T1000 (cell line): ENCODE results near the gene LEMD2.
A peak's percentile ranks its signal among the peaks of the same experiment; 100 is the strongest.

Experiments
- DNase-seq: peaks from one replicate; lab custom pipeline; 2025; ENCODE audit warnings: mixed read lengths; lab: John Stamatoyannopoulos, UW

The LEMD2 gene

DNA sequence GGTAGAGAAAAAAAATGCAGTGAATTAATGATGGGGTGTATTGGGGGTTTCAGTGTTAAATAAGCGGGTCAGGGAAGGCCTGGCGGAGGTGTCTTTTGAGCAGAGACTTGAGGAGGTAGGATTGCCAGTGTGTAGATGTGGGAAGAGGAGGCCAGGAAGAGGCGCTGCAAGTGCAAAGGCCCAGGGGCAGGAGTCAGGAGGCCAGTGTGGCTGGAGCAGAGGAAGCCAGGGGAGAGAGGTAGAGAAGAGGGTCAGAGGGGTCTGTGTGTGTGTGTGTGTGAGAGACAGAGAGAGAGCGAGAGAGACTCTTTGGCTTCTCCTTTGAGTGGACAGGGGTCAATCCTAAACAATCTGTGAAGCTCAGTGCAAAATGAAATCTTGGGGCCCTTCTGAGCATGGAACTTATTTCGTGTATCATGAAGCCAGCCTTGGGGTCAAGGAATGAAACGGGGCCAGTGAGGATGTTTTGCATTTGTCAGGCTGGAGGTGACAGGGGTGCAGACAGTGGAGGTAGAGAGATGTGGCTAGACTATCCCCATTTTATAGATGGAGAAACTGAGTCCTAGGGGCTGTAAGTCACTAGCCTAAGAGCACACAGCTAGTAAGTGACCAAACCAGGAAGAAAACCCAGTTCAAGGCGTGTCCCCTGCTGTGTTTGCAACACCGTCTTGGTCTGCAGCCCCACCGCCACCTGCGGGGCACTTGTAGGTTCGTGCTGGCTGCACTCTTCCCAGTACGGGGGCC, 32.5 kb downstream of the LEMD2 start:
- DNase-seq: no peak

DNA sequence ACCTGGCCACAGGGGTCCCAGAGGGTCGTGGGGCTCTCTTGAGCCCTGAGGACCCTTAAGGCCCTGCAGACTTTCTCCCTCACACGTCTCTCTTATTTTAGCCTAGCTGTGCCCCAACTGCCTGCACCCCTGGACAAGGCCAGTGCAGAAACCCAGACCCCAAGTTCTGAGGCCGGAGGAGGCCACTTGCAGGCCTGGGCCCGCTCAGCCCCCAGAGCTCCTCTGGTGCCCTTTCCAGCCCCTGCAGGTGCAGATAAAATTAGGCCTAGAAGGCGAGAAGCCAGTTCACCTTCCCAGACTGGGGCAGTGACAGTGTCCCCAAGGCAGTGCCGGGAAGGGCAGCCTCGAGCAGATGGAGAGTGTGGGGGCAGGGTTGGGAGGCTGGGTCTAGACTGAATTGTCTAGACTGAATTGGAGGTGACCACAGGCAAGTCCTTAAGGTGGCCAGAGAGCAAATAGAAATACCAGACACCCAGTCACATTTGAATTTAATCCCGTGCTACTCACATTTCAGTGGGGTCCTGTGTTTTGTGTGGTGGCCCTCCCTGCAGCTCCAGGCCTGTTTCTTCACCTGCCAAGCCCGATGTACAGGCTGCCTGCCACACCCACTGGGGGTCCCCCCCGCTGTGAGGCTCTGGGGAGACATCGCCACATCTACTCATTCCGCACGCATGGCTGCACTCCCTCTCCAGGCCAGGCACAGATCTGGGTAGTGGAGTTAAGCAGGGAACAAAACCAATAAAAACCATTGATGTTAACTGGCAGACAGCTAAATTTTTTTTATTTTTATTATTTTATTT, 33.7 kb downstream of the LEMD2 start:
- DNase-seq: no peak

DNA sequence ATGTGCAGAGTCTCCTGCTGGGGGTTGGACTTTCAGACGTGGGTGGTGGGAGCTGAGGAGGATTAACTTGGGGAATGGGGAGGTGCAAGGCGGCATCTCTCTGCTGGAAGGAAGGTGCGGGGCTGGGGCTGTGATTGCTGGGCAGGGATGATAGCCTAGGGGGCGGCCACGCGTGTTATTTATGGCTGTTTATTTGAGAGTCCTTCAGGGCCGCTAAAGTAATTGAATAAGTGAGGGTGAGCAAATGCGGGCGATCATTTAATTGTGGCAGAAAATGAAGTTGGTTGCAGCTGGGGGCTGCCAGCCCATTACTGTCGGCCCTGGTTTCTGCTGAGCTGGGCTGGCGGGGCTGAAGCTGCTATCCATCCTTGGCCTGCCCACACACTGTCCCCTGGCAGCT, 34.7 kb downstream of the LEMD2 start:
- DNase-seq: no peak

DNA sequence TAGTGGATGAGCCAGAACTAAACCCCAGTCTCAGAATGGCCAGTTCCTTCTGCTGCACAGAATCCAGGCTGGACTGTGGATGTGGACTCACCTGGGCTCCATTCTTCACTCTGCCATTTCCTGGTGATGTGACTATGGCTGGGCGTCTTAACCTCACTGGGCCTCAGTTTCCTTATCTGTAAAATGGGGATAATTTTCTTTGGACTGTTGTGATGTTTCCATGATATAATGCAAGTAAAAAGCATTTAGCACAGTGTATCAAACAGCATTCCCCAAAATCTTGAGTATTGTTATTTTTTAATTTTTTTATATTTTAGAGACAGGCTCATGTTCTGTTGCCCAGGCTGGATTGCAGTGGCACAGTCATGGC, 36.3 kb downstream of the LEMD2 start:
- DNase-seq: no peak

DNA sequence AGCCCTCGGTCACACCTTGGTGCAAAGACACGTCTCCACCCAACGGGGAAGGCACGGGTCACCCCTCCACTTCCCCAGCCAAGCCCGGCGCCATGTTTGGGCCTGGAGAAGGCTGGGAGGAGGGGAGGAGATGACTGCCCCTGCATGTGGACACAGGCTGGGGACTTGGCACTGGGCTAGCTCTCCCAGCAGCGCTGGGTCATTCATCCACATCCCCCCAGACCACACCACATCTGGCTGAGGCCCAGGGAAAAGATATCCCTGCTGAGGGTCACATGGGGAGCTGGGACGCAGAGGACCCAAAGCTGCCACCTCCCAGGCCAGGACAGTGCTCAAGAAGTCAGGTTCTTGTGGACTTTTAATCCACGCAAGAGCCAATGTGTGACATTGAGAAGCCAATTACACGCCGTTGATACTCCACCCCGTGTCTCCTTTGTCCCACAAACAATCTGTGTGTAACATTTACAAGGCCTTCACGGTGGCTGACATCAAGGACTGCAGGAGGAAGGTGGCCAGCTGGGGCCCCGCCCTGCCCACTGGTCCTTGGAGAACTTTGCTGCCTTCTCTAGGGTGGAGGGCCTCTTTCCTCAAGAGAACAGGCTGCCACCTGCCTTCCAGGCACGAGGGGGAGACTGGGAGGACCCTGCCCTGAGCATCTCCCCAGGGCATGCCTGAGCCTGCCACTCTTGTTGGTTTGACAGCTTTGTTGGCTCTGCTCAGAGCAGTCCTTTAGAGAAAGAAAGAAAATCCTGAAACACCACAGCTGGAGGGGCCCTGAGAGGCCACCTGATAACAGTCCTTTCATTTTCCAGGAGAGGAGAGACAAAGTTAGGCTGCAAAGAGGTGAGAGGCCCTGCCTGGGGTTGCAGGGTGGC, 36.9 kb downstream of the LEMD2 start:
- DNase-seq: no peak

DNA sequence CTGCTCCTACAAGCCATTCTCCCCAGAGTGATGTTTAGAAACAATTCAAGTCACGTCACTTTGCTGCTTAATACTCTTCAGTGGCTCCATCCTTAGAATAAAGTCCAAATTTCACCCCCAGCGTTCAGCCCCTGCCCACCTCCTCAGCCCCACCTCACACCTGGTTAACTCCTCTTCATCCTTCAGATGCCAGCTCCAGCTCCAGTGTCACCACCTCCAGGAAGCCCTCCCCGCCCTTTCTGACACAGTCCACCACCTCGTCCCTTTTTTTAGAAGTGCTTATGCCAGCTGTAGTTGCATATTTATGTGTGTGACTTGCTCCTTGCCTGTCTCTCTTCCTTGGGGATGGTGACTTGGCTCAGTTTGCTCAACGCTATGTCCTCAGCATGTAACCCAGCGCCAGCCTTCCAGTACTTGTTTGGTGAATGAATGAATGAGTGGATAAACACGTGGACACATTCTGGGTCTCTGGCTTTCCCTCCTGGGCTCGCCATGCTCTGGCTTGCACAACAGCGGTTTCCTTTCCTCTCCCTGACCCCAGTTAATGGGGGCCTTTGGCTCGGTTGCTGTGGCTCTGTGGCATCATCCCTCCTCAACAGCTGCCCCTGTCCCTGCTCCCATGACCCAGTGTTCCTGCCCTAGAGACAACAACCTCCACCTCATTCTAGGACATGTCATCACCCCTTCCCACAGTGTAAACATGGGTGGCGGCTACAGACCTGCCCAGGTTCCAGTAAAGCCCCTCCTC, 38.5 kb downstream of the LEMD2 start:
- no peak for DNase-seq

DNA sequence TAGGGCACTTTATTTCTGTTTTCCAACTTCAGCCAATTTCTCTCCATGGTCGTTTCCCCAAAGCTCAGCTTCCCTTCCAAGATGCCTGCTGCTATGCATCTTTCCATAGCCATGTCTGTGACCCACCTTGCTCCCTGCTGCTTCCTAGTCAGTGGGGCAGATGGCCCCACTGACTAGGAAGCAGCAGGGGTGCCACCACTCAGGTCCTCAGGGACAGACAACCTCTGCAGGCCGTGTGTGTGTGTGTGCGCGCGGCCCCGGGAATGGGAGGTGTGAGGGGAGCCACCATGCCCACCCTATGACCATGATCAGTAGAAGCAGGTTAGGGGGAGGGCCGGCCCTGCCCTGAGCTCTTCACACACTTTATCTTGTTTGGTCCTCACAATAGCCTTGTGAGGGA, 39.5 kb downstream of the LEMD2 start:
- no peak for DNase-seq

DNA sequence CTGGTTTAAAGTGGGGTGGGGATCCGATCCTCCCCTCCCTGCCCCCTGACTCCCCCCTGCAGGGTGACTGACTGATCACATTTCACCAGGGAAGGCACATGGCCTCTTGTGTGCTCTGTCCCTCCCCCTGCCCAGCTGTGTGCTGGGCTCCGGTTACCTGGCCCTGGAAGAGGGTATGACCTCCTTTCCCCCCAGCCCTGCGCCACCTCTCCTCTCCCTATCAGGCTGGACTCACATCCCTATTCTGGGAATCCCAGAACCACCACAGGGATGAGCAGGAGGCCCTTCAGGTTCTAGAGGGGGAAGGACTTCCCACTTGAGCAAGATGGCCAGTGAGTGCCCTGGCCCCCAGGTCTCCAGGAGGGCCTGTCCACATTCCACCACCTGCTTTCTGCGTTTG, 40.1 kb downstream of the LEMD2 start:
- DNase-seq: no peak

DNA sequence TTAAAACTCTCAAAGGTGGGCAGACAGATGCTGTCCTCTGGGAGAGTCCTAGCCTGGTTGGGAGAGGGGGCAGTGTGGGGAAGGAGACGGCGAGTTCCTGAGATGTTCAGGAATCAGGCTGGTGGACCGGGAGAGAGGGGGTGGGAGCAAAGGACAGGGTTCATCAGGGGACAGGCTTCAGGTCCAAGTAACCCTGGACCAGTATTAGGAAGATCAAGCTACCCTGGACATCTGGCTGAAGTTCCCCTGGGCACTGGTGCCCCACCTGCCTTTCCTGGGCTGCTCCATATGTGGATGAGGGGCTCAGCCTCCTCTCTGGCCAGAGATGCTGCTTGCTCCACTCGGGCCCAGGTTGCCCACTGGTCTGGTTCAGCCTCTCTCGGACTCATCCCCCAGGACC, 41.1 kb downstream of the LEMD2 start:
- DNase-seq: no peak

DNA sequence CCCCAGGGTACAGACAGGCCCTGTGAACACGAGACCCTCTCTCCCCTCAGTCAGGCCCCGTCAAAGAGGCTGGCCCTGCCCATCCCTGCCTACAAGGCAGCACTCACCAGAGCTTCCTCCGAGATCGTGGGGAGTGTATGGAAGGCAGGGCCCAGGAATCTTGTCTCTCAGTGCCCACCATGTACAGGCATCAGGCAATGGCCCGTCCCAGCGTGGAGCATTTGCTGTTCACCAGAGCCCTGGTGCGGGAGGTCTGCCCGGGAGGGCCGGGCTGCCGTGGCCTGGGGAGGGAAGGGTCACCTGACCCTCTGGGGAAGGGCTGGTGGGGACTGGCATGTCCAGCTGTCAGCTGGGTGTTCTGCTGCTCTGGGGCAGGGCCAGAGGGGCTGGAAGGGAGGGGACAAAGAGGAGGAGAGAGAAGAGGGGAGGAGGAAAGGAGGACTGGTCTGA, 42.3 kb downstream of the LEMD2 start, which contains the start of gene IP6K3:
Gene IP6K3 (minus strand): TSS at position 255 of the 450 bp plus-strand sequence. CDS start 11,429 bp downstream, outside the sequence.
- no peak for DNase-seq

DNA sequence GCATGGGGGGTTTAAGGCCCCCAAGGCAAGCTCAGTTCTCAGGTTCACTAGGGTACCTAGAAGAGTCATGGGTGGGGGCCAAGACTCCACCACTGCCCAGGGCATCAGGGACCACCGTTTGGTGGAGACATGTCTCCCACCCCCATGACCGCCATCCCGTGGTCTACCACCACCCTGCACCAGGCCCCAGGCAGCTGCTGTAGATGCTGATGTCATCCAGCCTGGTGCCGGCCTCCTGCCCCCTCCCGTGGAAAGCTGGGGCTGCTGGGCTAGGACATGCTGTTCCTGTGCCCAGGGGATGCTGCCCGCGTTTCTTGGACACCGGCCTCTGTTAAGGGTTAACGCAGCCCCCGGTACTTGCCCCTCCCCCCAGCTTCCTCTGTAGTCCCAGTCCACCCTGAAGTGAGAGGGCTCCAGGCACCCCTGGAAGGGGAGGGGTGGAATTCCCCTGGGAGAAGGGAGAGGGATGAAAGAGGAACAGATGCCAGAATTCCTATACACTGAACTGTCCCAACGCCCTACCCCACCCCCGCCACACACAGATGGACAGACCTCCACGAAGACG, 42.8 kb downstream of the LEMD2 start:
- peak; percentile 37 for DNase-seq

DNA sequence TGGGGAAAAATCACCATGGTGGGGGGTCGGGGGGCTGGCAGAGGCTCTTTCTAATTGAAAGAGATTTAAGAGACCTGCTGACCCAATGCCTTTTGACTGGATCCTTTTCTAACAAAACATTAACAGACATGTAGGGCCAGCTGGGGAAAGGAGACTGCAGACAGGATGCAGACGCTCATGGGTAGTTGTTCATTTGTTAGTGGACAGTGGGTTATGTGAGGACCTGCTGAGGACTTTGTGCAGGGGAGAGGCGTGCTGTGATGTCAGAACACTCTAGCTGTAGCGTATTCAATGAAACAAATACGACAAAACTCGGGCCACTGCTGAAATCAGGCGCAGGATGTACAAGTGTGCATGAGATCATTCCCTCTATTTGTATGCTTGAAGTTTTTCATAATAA, 43.4 kb downstream of the LEMD2 start:
- DNase-seq: no peak

DNA sequence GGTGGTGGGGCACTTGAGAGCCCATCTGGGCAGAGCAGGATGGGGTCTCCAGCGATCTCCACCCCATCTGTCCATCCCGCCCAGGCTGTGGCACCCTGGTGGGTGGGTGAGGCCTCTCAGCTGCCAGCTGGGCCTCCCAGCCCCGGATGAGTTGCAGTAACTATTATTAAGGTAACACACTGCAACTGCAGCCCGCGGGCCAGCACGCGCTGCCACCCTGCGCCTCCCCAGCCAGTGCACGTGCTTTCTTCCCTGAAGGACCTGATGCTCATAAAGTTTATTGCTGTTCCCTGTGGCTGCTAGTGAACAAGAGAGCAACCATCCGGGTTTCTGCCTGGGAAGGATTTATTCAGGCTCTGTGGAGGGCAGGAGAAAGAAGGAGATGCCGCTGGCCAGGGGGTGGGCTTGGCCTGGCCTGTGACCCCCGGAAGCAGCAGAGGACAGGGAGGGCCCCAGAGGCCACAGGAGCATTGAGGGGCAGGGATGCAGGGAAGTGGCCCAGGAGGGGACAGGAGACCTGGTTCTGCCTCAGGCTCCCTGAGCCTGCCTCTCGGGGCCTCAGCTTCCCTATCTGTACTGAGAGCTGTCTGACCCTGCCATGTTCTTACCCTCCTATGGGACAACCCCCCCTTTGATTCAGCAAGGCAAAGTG, 43.9 kb downstream of the LEMD2 start:
- DNase-seq: no peak

DNA sequence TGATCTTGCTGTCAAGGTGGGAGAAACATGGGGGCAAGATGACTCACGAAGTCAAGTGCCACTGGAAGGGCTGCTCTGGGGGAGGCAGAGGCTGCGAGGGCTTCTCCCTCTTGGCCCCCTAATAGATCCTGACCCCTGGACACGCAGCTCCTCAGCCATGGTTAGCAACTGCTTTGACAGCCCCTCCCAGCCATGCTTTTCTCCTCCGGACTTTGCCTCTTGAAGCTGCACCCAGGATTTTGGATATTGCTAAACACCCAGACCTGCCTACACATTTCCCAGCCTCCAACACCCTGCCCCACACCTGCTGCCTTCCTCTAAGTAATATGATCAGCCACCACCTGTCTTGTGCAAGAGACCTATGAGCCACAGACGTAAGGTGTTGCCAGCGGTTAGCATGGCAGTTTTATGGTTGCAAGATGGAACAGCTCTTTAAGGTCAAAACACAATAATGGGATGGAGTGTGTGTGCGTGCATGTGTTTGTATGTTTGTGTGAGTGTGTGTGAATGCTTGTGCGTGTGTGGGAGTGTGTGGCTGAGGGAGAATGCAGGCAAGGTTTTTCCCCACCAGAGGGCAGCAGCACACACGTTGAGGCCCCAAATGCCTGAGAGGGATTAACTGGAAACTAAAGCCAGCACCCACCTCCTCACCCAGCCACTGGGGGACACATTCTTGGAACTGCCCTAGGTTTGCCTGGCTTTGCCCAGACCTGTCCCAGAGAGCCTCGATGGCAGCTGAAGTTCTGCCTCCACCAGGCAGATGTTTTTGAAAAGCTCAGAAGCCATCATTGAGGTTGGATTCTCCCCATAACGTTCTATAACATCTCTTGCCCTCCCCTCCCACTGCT, 44.7 kb downstream of the LEMD2 start:
- peak; percentile 57 for DNase-seq

DNA sequence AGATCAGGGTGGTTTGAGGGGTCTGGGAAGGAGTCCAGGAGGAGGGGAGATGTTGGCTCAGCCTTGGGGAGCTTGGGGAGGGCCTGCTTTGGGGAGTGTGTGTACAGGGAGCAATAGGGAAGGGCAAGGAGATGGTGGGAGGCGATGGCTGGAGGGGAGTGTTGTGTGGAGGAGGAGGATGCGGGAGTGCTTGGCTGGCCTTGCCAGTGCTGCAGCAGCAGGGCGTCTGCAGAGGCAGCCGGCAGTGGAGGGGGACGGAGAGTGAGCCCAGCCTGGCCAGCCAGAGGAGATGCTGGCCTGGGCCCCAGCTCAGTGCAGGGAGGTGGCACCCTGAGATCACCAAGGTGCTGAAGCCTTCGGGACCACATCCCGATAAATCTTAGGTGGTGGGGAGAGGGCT, 46.1 kb downstream of the LEMD2 start:
- DNase-seq: no peak

DNA sequence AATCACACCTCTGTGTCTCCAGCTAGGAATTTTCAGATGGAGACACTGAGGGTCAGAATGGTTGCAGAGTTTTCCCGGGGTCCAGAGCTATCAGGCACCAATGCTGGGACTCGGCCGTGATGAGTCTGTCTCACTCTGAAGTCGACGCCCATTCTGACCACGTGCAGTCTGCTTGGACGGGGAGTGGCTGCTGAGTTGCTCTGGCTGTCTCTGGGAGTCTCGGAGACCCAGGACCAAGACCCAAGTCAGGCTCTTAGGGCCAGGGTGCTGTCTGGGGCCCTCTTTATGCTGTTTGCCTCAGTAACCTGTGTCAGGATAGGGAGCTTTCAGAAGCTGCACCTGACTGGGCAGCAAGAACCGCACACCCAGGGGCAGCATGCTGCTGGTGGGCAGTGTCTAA, 46.8 kb downstream of the LEMD2 start:
- no peak for DNase-seq

DNA sequence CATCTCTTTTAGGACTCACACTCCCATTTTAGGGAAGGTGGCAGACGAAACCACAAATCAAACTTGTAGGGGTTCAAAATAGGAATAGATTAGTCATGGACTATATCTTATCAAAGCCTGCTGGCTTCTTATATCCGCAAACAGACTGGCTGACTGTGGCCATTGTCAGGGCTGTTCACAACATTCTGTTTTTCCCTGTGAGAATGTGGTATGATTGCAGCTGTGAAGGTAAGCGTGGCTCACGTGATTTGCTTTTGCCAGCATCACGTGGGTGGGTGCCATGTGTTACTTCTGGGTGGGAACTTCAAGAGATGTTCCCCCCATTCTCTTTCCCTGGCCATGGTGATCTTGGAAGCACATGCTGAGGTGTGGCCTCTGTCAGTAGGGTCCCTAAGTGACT, 48.1 kb downstream of the LEMD2 start:
- DNase-seq: no peak

DNA sequence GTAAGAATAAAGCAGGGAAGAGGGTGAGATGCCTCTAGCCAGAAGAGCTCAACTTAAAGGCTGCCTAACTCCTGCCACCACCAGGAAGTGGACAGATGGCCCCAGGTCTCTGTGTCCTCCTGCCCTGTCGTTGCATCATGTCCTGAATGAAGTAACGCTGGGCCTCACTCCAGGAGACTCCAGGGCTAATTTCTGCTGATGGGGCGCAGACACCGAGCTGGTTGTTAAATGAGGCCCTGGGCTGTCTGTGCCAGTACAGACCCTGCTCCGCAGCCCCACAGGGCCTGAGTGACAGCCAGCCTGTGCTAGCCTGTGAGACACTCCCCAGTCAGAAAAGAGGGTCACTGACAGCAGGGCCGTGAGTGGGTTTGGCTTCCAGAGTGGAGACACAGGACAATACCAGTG, 48.7 kb downstream of the LEMD2 start:
- DNase-seq: no peak

DNA sequence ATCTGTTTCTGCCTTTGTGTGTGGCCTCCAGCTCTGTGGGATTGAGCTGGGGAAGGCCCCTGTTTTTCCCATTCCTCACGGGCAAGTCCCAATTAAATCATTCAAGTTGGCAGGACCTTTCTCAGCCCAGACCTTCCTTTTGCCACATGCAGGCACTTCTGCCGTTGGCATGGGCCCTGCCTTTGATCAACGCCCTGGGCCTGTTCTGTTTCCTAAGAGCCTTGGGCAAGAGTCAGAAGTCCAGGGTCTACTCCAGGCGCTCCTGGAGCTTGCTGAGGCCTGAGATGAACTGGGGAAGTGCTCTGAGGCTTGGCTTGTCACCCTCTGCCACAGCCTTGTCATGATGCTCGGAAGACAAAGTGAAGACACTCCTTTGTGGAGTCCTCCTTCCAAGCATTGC, 49.4 kb downstream of the LEMD2 start:
- DNase-seq: no peak

DNA sequence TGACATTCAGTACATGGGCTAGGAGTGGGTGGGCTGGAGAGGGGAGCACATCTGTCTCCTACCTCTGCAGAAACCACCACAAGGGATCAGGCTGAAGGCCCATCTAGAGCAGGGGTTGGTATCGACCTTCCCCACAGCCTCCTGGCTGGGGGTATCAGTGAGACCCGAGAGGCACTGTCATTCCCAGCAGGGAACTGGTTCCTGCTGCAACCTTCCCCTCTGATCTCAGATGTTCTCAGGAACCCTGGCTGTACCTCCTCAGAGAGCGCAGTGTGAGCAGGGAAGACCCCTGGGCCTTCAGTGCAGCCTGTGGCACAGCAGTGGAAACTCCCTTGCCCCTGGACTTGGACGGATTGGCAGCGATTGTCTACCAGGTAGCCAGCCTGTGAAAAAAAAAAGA, 50.1 kb downstream of the LEMD2 start:
- no peak for DNase-seq
